Uterus (tissue), 2 donors: ENCODE results near the gene FBXO5.

ENCODE experiments used
- CTCF ChIP-seq, 4 experiments: fragments of 200-600 bp in 2 of 4; fragments of 450-650 bp in 2 of 4; sonication (generic) in 2 of 4; IDR thresholded peaks; one replicate each; pipeline ENCODE4 v1.5.1; 2016 to 2019; ENCODE audit warnings: antibody characterized with exemption in 4 of 4, mild to moderate bottlenecking in 2 of 4, moderate library complexity in 1 of 4
- POLR2A ChIP-seq, 2 donors: fragments of 450-650 bp; IDR thresholded peaks; one replicate each; pipeline ENCODE4 v1.6.1; 2016; ENCODE audit warnings: antibody characterized with exemption in 2 of 2, mild to moderate bottlenecking in 1 of 2, moderate library complexity in 1 of 2

- TF ChIP-seq CTCF (IDR thresholded peaks at IDR 0.05) (no peak), POLR2A (IDR thresholded peaks at IDR 0.05) (no peak)
These were observed 5.3 kb downstream of the FBXO5 start for GRCh38 chr6:152977556-152977955.
